Endodermal cell (in vitro differentiated cells): ENCODE data around the gene MTCL1. TPM values are rescaled to one million over a fixed set of nuclear protein-coding genes. Genes with fewer than 3 reads are reported as not detected.

Experiments used
- DNase-seq: peaks from one replicate; pipeline ENCODE4 v3.0.0-alpha.2; 2017
- H3K27ac ChIP-seq: 2 replicates; pipeline ENCODE4 v1.5.1; 2013; ENCODE audit warnings: mild to moderate bottlenecking, low read depth, low read length, moderate library complexity
- H3K27me3 ChIP-seq: 2 replicates; pipeline ENCODE4 v1.6.1; 2013; ENCODE audit warnings: mild to moderate bottlenecking, low read length, moderate library complexity; ENCODE audit not compliant: insufficient read depth, control insufficient read depth, poor library complexity, severe bottlenecking
- H3K36me3 ChIP-seq: 2 replicates; pipeline ENCODE4 v1.7.0; 2013; ENCODE audit warnings: mild to moderate bottlenecking, low read length, moderate library complexity; ENCODE audit not compliant: control insufficient read depth, insufficient read depth
- H3K4me1 ChIP-seq: one replicate; pipeline ENCODE4 v1.7.0; 2013; ENCODE audit warnings: low read length; ENCODE audit not compliant: control insufficient read depth, insufficient read depth
- H3K4me3 ChIP-seq: 2 replicates; pipeline ENCODE4 v1.5.1; 2013; ENCODE audit warnings: mild to moderate bottlenecking, low read length, moderate library complexity
- H3K9ac ChIP-seq: 2 replicates; pipeline ENCODE4 v1.6.1; 2013; ENCODE audit warnings: mild to moderate bottlenecking, low read length, moderate library complexity; ENCODE audit not compliant: poor library complexity, severe bottlenecking; ENCODE audit errors: extremely low read depth
- H3K9me3 ChIP-seq: 2 replicates; pipeline ENCODE4 v1.6.1; 2013; ENCODE audit warnings: mild to moderate bottlenecking, low read length, moderate library complexity; ENCODE audit not compliant: control insufficient read depth
- H3K27ac Mint-ChIP-seq: 2 replicates; pipeline ENCODE4 v1.8.0; 2020; ENCODE audit warnings: mixed read lengths
- H3K27me3 Mint-ChIP-seq: 2 replicates; pipeline ENCODE4 v1.8.0; 2021; ENCODE audit warnings: mild to moderate bottlenecking, mixed read lengths; ENCODE audit not compliant: insufficient read depth
- H3K36me3 Mint-ChIP-seq: 2 replicates; pipeline ENCODE4 v1.8.0; 2020; ENCODE audit warnings: low read depth, mixed read lengths
- H3K4me1 Mint-ChIP-seq: 2 replicates; pipeline ENCODE4 v1.8.0; 2020; ENCODE audit warnings: mixed read lengths
- H3K4me3 Mint-ChIP-seq: 2 replicates; pipeline ENCODE4 v1.8.0; 2020; ENCODE audit warnings: mild to moderate bottlenecking, moderate library complexity, mixed read lengths
- H3K9me3 Mint-ChIP-seq: 2 replicates; pipeline ENCODE4 v1.8.0; 2020; ENCODE audit warnings: mild to moderate bottlenecking, mixed read lengths
- WGBS, 2 experiments: methylation state at CpG; one replicate each; pipeline versions ENCODE4 v1.1.5 to v1.1.7; 2013; ENCODE audit warnings: missing lambda C conversion rate in 2 of 2, mixed read lengths in 1 of 2; ENCODE audit not compliant: insufficient coverage in 1 of 2, insufficient read length in 1 of 2; 5-methylcytosine and 5-hydroxymethylcytosine counted together
- total RNA-seq, 2 donors: library from RNA; stranded (reverse); fragmentation: NEBNext Ultra II Directional in 1 of 2; extraction: Animal tissue kit (Norgen Biotek cat#: 25700) in 1 of 2; gene quantifications; 2 replicates in 1 of 2; 3 replicates in 1 of 2; pipeline ENCODE4 v1.2.1, GENCODE V29; 2021
- TF ChIP-seq, protein P1 (sequence below): fragments of 200-600 bp; sonication (generic); conservative IDR thresholded peaks from 2 replicates; pipeline ENCODE4 v1.5.0; 2021; ENCODE audit warnings: antibody characterized with exemption, mild to moderate bottlenecking

Gene MTCL1
- total RNA-seq, 2 donors from 2014 or later, result 15.0 to 26.0 TPM

DNA sequence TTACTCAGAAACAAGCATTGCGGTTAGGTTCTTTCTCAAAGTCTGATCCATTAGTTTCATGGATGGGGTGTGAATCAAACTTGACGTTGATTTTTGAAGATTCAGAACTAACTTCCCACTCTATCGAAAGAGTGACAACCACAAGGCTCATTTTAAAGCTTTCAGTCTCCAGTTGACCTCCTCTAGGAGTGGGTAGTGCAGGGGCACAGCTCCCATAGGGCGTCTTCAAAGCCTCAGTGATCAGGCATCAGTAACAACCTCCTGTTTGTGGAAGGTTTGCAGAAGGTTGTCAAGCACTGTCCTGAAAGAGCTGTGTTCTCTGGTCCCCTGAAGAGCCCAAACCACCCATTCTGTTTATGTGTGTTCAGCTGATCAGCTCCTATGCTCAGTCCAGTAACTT lies 10.2 kb downstream of the MTCL1 start:
- H3K27ac Mint-ChIP-seq, result no peak overlapping the region
- no peak overlapping the region for H3K9ac ChIP-seq
- H3K27ac ChIP-seq, result no peak overlapping the region
- no peak overlapping the region for H3K4me3 Mint-ChIP-seq
- H3K36me3 ChIP-seq, result no peaks in the 10 kb centered on the region
- peaks cover 7% of the 10 kb centered on the region for H3K9me3 Mint-ChIP-seq
- DNase-seq, result no peak
- no peaks in the 10 kb centered on the region for H3K27me3 Mint-ChIP-seq
- TF ChIP-seq, protein P1, sequence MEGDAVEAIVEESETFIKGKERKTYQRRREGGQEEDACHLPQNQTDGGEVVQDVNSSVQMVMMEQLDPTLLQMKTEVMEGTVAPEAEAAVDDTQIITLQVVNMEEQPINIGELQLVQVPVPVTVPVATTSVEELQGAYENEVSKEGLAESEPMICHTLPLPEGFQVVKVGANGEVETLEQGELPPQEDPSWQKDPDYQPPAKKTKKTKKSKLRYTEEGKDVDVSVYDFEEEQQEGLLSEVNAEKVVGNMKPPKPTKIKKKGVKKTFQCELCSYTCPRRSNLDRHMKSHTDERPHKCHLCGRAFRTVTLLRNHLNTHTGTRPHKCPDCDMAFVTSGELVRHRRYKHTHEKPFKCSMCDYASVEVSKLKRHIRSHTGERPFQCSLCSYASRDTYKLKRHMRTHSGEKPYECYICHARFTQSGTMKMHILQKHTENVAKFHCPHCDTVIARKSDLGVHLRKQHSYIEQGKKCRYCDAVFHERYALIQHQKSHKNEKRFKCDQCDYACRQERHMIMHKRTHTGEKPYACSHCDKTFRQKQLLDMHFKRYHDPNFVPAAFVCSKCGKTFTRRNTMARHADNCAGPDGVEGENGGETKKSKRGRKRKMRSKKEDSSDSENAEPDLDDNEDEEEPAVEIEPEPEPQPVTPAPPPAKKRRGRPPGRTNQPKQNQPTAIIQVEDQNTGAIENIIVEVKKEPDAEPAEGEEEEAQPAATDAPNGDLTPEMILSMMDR, result no peak
- peaks cover 32% of the 10 kb centered on the region for H3K4me1 Mint-ChIP-seq
- no peak overlapping the region for H3K4me3 ChIP-seq
- peaks cover 7% of the 10 kb centered on the region for H3K36me3 Mint-ChIP-seq
- WGBS, 2 experiments, result 86 to 91% methylated on average over 2 to 4 of the region's 4 CpGs
- H3K9me3 ChIP-seq, result no peaks in the 10 kb centered on the region
- H3K4me1 ChIP-seq, result peaks cover 3% of the 10 kb centered on the region
- H3K27me3 ChIP-seq, result no peaks in the 10 kb centered on the region

DNA sequence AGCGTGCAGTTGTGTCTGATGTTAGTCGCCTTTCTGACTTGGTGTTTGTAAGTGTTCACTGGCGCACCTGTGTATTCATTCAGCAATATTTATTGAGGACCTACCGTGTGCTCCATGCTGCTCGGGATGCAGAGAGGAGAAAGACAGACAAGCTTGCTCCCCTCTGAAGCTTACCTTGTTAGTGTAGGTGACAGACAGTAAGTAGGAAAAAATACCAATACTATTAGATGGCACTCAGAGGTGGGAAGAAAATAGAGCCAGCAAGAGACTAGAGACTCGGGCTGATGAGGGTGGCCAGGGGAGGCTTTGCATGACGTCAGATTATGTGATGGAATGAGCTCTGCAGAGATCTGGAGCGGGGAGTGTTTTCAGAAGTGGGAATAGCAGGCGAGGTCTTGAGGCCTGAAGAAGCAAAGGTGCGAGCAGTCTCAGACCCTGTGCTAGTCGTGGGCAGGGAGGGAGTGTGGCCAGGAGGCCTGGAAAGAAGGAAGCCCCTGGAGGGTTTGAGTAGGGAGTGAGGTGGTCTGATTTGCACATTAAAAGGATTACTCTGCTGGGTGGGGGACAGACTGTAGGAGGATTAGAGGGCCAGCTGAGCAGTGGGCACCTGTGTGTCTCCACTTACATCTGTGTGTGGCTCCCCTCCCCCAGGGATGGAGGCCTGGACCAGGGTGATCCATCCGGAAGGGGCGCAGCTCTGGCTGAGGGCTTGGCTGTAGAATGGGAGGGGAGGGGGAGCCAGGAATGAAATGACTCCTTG lies 11.8 kb downstream of the MTCL1 start:
- DNase-seq, result peak; percentile 81
- Mint-ChIP-seq H3K36me3 (peaks cover 7% of the 10 kb centered on the region), H3K9me3 (peaks cover 3% of the 10 kb centered on the region), H3K27ac (no peak overlapping the region), H3K4me1 (peaks cover 35% of the 10 kb centered on the region), H3K4me3 (no peak overlapping the region), H3K27me3 (no peaks in the 10 kb centered on the region)
- Histone ChIP-seq H3K27ac (no peak overlapping the region), H3K4me1 (peaks cover 3% of the 10 kb centered on the region), H3K9ac (no peak overlapping the region), H3K4me3 (no peak overlapping the region), H3K27me3 (no peaks in the 10 kb centered on the region), H3K36me3 (no peaks in the 10 kb centered on the region), H3K9me3 (no peaks in the 10 kb centered on the region)
- TF ChIP-seq, protein P1, result peak; percentile 31
- WGBS, 2 experiments, result 59 to 62% methylated on average over 12 to 13 of the region's 13 CpGs

DNA sequence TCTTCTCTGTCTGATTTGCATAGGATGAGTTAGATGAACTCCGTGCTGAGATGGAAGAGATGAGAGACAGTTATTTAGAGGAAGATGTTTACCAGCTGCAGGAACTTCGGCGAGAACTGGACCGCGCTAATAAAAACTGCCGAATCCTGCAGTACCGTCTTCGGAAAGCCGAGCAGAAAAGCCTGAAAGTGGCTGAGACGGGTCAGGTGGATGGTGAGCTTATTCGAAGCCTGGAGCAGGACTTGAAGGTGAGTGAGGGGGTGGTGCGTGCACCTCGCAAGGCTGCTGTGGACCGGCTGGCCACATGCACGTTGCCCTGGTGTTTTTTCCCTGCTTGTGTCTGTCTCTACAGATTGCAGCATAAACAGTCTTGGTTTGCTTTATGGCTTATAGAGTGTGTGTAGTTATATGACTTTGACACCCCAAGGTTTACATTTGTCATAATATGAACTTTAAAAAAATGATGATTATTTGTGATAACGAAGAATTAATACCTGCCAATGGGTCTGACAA lies 13.1 kb downstream of the MTCL1 start:
- H3K27ac ChIP-seq, result no peak overlapping the region
- 92 to 93% methylated on average over 10 to 16 of the region's 16 CpGs for WGBS, 2 experiments
- no peaks in the 10 kb centered on the region for H3K9me3 ChIP-seq
- Mint-ChIP-seq H3K4me1 (peaks cover 33% of the 10 kb centered on the region), H3K9me3 (peaks cover 3% of the 10 kb centered on the region), H3K36me3 (peaks cover 8% of the 10 kb centered on the region), H3K27me3 (no peaks in the 10 kb centered on the region), H3K4me3 (no peak overlapping the region), H3K27ac (no peak overlapping the region)
- H3K4me3 ChIP-seq, result no peak overlapping the region
- H3K9ac ChIP-seq, result no peak overlapping the region
- H3K36me3 ChIP-seq, result no peaks in the 10 kb centered on the region
- no peak for DNase-seq
- H3K4me1 ChIP-seq, result peaks cover 3% of the 10 kb centered on the region
- TF ChIP-seq, protein P1, result no peak
- no peaks in the 10 kb centered on the region for H3K27me3 ChIP-seq
